ENCODE data around the gene MYO18A.

The MYO18A gene

GRCh38 chr17:29124135-29124924 is 55.9 kb downstream of the MYO18A start:
- TF ChIP-seq POLR2AphosphoS5 (IDR thresholded peaks at IDR 0.05; ENCODE audit: low read depth, low read length) (no peak), SIN3A (IDR thresholded peaks at IDR 0.05; ENCODE audit: borderline replicate concordance, insufficient read depth, low read length) (no peak), TAF1 (IDR thresholded peaks at IDR 0.05; ENCODE audit: borderline replicate concordance, insufficient read depth, low read length) (no peak), FOXP2 (optimal IDR thresholded peaks at IDR 0.05; ENCODE audit: borderline replicate concordance, extremely low read depth, extremely low read length, insufficient read depth) (no peak)
- TF ChIP-seq, protein P1, sequence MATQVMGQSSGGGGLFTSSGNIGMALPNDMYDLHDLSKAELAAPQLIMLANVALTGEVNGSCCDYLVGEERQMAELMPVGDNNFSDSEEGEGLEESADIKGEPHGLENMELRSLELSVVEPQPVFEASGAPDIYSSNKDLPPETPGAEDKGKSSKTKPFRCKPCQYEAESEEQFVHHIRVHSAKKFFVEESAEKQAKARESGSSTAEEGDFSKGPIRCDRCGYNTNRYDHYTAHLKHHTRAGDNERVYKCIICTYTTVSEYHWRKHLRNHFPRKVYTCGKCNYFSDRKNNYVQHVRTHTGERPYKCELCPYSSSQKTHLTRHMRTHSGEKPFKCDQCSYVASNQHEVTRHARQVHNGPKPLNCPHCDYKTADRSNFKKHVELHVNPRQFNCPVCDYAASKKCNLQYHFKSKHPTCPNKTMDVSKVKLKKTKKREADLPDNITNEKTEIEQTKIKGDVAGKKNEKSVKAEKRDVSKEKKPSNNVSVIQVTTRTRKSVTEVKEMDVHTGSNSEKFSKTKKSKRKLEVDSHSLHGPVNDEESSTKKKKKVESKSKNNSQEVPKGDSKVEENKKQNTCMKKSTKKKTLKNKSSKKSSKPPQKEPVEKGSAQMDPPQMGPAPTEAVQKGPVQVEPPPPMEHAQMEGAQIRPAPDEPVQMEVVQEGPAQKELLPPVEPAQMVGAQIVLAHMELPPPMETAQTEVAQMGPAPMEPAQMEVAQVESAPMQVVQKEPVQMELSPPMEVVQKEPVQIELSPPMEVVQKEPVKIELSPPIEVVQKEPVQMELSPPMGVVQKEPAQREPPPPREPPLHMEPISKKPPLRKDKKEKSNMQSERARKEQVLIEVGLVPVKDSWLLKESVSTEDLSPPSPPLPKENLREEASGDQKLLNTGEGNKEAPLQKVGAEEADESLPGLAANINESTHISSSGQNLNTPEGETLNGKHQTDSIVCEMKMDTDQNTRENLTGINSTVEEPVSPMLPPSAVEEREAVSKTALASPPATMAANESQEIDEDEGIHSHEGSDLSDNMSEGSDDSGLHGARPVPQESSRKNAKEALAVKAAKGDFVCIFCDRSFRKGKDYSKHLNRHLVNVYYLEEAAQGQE (IDR thresholded peaks at IDR 0.05; ENCODE audit: insufficient read depth in 1 of 2, low read depth in 2 of 2, low read length in 2 of 2) = no peak

GRCh38 chr17:29123111-29123510 is 57.1 kb downstream of the MYO18A start:
- TF ChIP-seq SIN3A (IDR thresholded peaks at IDR 0.05; ENCODE audit: borderline replicate concordance, insufficient read depth, low read length) (no peak), POLR2AphosphoS5 (IDR thresholded peaks at IDR 0.05; ENCODE audit: low read depth, low read length) (no peak), FOXP2 (optimal IDR thresholded peaks at IDR 0.05; ENCODE audit: borderline replicate concordance, extremely low read depth, extremely low read length, insufficient read depth) (no peak), TAF1 (IDR thresholded peaks at IDR 0.05; ENCODE audit: borderline replicate concordance, insufficient read depth, low read length) (no peak)
- TF ChIP-seq, protein P1 (IDR thresholded peaks at IDR 0.05; ENCODE audit: insufficient read depth in 1 of 2, low read depth in 2 of 2, low read length in 2 of 2) = no peak

DNA sequence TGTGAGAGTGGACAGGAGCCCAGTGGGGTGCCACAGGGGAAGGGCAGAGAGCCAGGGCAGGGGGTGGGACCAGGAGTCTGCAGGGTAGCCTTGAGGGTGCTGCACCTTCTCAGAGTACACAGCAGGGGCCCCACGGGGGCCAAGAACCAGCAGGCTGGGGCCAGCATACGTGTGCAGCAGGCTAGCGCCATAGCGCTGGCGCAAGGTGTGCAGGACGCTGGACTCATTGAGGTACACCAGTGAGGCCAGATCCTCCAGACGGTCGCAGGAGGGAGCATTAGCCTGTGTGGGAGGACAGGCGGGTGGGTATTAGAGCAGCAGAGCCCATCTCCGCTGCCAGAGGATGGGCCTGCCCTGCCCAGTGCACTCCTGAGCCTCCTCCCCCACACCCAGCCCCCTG is 58.8 kb downstream of the MYO18A start:
- no peak for TF ChIP-seq FOXP2 (optimal IDR thresholded peaks at IDR 0.05; ENCODE audit: borderline replicate concordance, extremely low read depth, extremely low read length, insufficient read depth)
- no peak for TF ChIP-seq SIN3A (IDR thresholded peaks at IDR 0.05; ENCODE audit: borderline replicate concordance, insufficient read depth, low read length)
- TF ChIP-seq, protein P1 (IDR thresholded peaks at IDR 0.05; ENCODE audit: insufficient read depth in 1 of 2, low read depth in 2 of 2, low read length in 2 of 2) = no peak
- no peak for TF ChIP-seq POLR2AphosphoS5 (IDR thresholded peaks at IDR 0.05; ENCODE audit: low read depth, low read length)
- TF ChIP-seq TAF1 (IDR thresholded peaks at IDR 0.05; ENCODE audit: borderline replicate concordance, insufficient read depth, low read length) = no peak

GRCh38 chr17:29120433-29120832 is 59.8 kb downstream of the MYO18A start:
- TF ChIP-seq SIN3A (IDR thresholded peaks at IDR 0.05; ENCODE audit: borderline replicate concordance, insufficient read depth, low read length) (no peak), TAF1 (IDR thresholded peaks at IDR 0.05; ENCODE audit: borderline replicate concordance, insufficient read depth, low read length) (no peak), FOXP2 (optimal IDR thresholded peaks at IDR 0.05; ENCODE audit: borderline replicate concordance, extremely low read depth, extremely low read length, insufficient read depth) (no peak), POLR2AphosphoS5 (IDR thresholded peaks at IDR 0.05; ENCODE audit: low read depth, low read length) (no peak)
- TF ChIP-seq, protein P1 (IDR thresholded peaks at IDR 0.05; ENCODE audit: insufficient read depth in 1 of 2, low read depth in 2 of 2, low read length in 2 of 2) = no peak
